ENCODE data around the gene RAB10. TPM values are rescaled to one million over a fixed set of nuclear protein-coding genes. Genes with fewer than 3 reads are reported as not detected.

Gene RAB10
- polyA plus RNA-seq, 1 donor from 2014 or later, result 169 TPM

DNA sequence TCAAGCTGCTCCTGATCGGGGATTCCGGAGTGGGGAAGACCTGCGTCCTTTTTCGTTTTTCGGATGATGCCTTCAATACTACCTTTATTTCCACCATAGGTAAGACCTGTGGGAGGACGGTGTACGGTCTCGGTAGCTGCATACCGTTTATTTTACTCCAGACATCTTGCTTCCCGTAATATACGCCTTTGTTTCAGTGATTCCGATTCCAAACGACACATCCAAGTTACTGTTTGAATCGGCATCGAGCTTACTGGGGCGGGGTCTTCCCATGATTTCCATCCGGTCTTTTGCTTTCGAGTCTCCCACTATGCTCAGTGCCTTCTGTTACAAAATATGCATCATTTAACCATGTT, 731 bp downstream of the RAB10 start:
- Histone ChIP-seq H3K9me2 (ENCODE audit: insufficient read depth, low read length) (no peaks in the 10 kb centered on the region), H3K27me3 (ENCODE audit: insufficient read depth, low read depth, low read length) (no peaks in the 10 kb centered on the region), H3K27ac (ENCODE audit: low read length) (peak overlapping the region; percentile 98), H3K79me2 (replicated peaks; ENCODE audit: insufficient read depth, low read length) (peaks cover 53% of the 10 kb centered on the region), H3K4me2 (ENCODE audit: low read length) (no peak overlapping the region), H3K9me3 (ENCODE audit: low read length) (no peaks in the 10 kb centered on the region), H3F3A (ENCODE audit: insufficient read depth, low read length, poor library complexity, severe bottlenecking) (peaks cover 8% of the 10 kb centered on the region), H3K9ac (ENCODE audit: low read length) (peak overlapping the region; percentile 96), H3K4me3 (ENCODE audit: low read length) (peak overlapping the region; percentile 80), H4K20me1 (ENCODE audit: insufficient read depth) (peaks cover 10% of the 10 kb centered on the region), H2AFZ (ENCODE audit: low read depth, low read length) (peak overlapping the region; percentile 94), H3K36me3 (ENCODE audit: insufficient read depth, low read length) (no peaks in the 10 kb centered on the region)
- TF ChIP-seq, protein P1, sequence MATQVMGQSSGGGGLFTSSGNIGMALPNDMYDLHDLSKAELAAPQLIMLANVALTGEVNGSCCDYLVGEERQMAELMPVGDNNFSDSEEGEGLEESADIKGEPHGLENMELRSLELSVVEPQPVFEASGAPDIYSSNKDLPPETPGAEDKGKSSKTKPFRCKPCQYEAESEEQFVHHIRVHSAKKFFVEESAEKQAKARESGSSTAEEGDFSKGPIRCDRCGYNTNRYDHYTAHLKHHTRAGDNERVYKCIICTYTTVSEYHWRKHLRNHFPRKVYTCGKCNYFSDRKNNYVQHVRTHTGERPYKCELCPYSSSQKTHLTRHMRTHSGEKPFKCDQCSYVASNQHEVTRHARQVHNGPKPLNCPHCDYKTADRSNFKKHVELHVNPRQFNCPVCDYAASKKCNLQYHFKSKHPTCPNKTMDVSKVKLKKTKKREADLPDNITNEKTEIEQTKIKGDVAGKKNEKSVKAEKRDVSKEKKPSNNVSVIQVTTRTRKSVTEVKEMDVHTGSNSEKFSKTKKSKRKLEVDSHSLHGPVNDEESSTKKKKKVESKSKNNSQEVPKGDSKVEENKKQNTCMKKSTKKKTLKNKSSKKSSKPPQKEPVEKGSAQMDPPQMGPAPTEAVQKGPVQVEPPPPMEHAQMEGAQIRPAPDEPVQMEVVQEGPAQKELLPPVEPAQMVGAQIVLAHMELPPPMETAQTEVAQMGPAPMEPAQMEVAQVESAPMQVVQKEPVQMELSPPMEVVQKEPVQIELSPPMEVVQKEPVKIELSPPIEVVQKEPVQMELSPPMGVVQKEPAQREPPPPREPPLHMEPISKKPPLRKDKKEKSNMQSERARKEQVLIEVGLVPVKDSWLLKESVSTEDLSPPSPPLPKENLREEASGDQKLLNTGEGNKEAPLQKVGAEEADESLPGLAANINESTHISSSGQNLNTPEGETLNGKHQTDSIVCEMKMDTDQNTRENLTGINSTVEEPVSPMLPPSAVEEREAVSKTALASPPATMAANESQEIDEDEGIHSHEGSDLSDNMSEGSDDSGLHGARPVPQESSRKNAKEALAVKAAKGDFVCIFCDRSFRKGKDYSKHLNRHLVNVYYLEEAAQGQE (IDR thresholded peaks at IDR 0.05; ENCODE audit: borderline replicate concordance), result no peak
- TF ChIP-seq EZH2 (IDR thresholded peaks at IDR 0.05; ENCODE audit: borderline replicate concordance, insufficient read depth, low read length, poor library complexity, severe bottlenecking) (no peak), MXI1 (conservative IDR thresholded peaks at IDR 0.05; ENCODE audit: poor library complexity, severe bottlenecking) (no peak), EP300 (conservative IDR thresholded peaks at IDR 0.05; ENCODE audit: poor library complexity, severe bottlenecking) (no peak), POLR2AphosphoS5 (IDR thresholded peaks at IDR 0.05) (no peak), RAD21 (conservative IDR thresholded peaks at IDR 0.05) (no peak), SMC3 (conservative IDR thresholded peaks at IDR 0.05; ENCODE audit: poor library complexity) (no peak), TAF1 (IDR thresholded peaks at IDR 0.05; ENCODE audit: low read depth) (no peak)
- TF ChIP-seq, protein P2, sequence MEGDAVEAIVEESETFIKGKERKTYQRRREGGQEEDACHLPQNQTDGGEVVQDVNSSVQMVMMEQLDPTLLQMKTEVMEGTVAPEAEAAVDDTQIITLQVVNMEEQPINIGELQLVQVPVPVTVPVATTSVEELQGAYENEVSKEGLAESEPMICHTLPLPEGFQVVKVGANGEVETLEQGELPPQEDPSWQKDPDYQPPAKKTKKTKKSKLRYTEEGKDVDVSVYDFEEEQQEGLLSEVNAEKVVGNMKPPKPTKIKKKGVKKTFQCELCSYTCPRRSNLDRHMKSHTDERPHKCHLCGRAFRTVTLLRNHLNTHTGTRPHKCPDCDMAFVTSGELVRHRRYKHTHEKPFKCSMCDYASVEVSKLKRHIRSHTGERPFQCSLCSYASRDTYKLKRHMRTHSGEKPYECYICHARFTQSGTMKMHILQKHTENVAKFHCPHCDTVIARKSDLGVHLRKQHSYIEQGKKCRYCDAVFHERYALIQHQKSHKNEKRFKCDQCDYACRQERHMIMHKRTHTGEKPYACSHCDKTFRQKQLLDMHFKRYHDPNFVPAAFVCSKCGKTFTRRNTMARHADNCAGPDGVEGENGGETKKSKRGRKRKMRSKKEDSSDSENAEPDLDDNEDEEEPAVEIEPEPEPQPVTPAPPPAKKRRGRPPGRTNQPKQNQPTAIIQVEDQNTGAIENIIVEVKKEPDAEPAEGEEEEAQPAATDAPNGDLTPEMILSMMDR (IDR thresholded peaks at IDR 0.05; ENCODE audit: poor library complexity, severe bottlenecking), result no peak

DNA sequence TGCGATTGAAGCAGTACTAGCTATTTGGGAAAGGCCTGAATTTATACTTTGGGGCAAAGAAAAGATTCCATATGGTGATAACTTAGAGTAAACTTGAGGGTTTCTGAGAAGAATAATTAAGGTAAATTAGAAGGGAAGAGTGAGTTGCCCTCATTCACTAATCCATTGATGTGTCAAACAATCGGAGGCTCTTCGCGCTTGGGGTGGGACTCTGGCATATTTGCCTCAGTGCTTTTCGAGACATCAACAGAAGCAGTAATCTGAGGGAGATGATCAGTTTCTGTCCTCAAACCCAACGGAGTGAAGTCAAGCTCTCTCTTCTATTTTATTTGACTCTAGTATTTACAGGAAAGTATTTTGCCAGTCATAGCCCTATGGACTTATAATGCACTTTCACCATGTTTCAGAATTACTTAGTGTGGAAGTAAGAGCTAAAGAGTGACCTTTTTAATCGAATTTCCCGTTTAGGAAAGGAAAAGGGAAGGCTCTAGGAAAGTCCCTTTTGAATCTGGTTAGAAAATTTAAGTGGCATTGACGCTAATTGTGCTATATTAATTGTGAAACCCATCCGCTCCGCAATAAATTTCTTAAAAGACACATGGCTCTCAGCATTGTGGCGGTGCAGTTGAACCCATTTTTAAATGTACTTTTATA, 1.3 kb downstream of the RAB10 start:
- Histone ChIP-seq H3F3A (ENCODE audit: insufficient read depth, low read length, poor library complexity, severe bottlenecking) (peaks cover 8% of the 10 kb centered on the region), H3K4me3 (ENCODE audit: low read length) (peak overlapping the region; percentile 80), H3K9ac (ENCODE audit: low read length) (peak overlapping the region; percentile 96), H3K27me3 (ENCODE audit: insufficient read depth, low read depth, low read length) (no peaks in the 10 kb centered on the region), H3K27ac (ENCODE audit: low read length) (peak overlapping the region; percentile 98), H3K9me3 (ENCODE audit: low read length) (no peaks in the 10 kb centered on the region), H3K4me2 (ENCODE audit: low read length) (peak overlapping the region; percentile 59), H2AFZ (ENCODE audit: low read depth, low read length) (peak overlapping the region; percentile 23), H3K79me2 (replicated peaks; ENCODE audit: insufficient read depth, low read length) (peaks cover 59% of the 10 kb centered on the region), H4K20me1 (ENCODE audit: insufficient read depth) (peaks cover 15% of the 10 kb centered on the region), H3K9me2 (ENCODE audit: insufficient read depth, low read length) (no peaks in the 10 kb centered on the region), H3K36me3 (ENCODE audit: insufficient read depth, low read length) (no peaks in the 10 kb centered on the region)
- TF ChIP-seq MXI1 (conservative IDR thresholded peaks at IDR 0.05; ENCODE audit: poor library complexity, severe bottlenecking) (peak; percentile 39), EZH2 (IDR thresholded peaks at IDR 0.05; ENCODE audit: borderline replicate concordance, insufficient read depth, low read length, poor library complexity, severe bottlenecking) (no peak), EP300 (conservative IDR thresholded peaks at IDR 0.05; ENCODE audit: poor library complexity, severe bottlenecking) (no peak), RAD21 (conservative IDR thresholded peaks at IDR 0.05) (no peak), POLR2AphosphoS5 (IDR thresholded peaks at IDR 0.05) (no peak)
- TF ChIP-seq, protein P2 (IDR thresholded peaks at IDR 0.05; ENCODE audit: poor library complexity, severe bottlenecking), result no peak
